Endothelial cell of umbilical vein (primary cell): ENCODE measurements around the gene VANGL2. TPM values are rescaled to one million over a fixed set of nuclear protein-coding genes. Genes with fewer than 3 reads are reported as not detected.

Experiments
- BruUV-seq: library from RNA; stranded (reverse); fragments of 400-500 nt; replicated peaks from 2 replicates; lab custom pipeline; 2021; lab: Mats Ljungman, UMichigan
- CTCF ChIA-PET: fragments of 300-600, 350-600 bp; sonication (Branson Sonifier 250); formaldehyde crosslinking; loops from one replicate; lab custom pipeline; 2021; ENCODE audit warnings: antibody characterized with exemption, inconsistent platforms; lab: Charles Lee
- POLR2A ChIA-PET: fragments of 300-600, 350-600 bp; sonication (Branson Sonifier 250); formaldehyde crosslinking; loops from one replicate; lab custom pipeline; 2021; ENCODE audit warnings: antibody characterized with exemption, inconsistent platforms; lab: Charles Lee
- DNase-seq: peaks from one replicate; pipeline ENCODE4 v3.0.0-alpha.2; 2011; ENCODE audit warnings: low read depth, low spot score
- FAIRE-seq: peaks from 2 replicates; lab custom pipeline; 2011; peaks lifted over from hg19 to GRCh38; lab: Jason Lieb, UNC
- H2AFZ ChIP-seq: 2 replicates; pipeline ENCODE4 v1.6.0; 2012; ENCODE audit warnings: low read depth, low read length, control low read depth, inconsistent platforms
- H3K27ac ChIP-seq: 2 replicates; pipeline ENCODE4 v1.5.1; 2011; ENCODE audit warnings: low read depth, mild to moderate bottlenecking, control low read depth, low read length, moderate library complexity; ENCODE audit not compliant: insufficient read depth
- H3K27me3 ChIP-seq, 2 experiments: 2 replicates each; pipeline versions ENCODE4 v1.6.0 to v1.6.1; 2011; ENCODE audit warnings: low read length in 2 of 2, mixed read lengths in 1 of 2; ENCODE audit not compliant: control insufficient read depth in 2 of 2, insufficient read depth in 2 of 2
- H3K36me3 ChIP-seq, 2 experiments: 2 replicates in 1 of 2; 3 replicates in 1 of 2; pipeline ENCODE4 v1.5.1; 2011; ENCODE audit warnings: low read length in 2 of 2, mild to moderate bottlenecking in 1 of 2, moderate library complexity in 1 of 2; ENCODE audit not compliant: control insufficient read depth in 2 of 2, insufficient read depth in 2 of 2; ENCODE audit errors: extremely low read depth in 1 of 2
- H3K4me1 ChIP-seq: 3 replicates; pipeline ENCODE4 v1.5.1; 2011; ENCODE audit warnings: mild to moderate bottlenecking, low read length; ENCODE audit not compliant: control insufficient read depth, insufficient read depth; ENCODE audit errors: extremely low read depth
- H3K4me2 ChIP-seq: 2 replicates; pipeline ENCODE4 v1.6.1; 2011; ENCODE audit warnings: low read length, control low read depth, mixed read lengths; ENCODE audit not compliant: insufficient read depth
- H3K4me3 ChIP-seq, 3 experiments: fragments of 200-600 bp in 1 of 3; sonication (generic), shearing (Covaris generic) in 1 of 3; replicated peaks in 1 of 3; 2 replicates each; pipeline ENCODE4 v1.5.1; 2011 to 2016; ENCODE audit warnings: control low read depth in 3 of 3, low read length in 3 of 3, mild to moderate bottlenecking in 2 of 3, inconsistent platforms in 1 of 3, low read depth in 1 of 3, moderate library complexity in 1 of 3; ENCODE audit not compliant: insufficient read depth in 1 of 3
- H3K79me2 ChIP-seq: 2 replicates; pipeline ENCODE4 v1.6.0; 2012; ENCODE audit warnings: low read length, inconsistent platforms; ENCODE audit not compliant: control insufficient read depth, insufficient read depth
- H3K9ac ChIP-seq: replicated peaks from 2 replicates; pipeline ENCODE3; 2011; ENCODE audit warnings: low read length, control low read depth; ENCODE audit not compliant: insufficient read depth; ENCODE audit errors: extremely low read depth
- H3K9me1 ChIP-seq: replicated peaks from 3 replicates; pipeline ENCODE4 v1.6.0; 2011; ENCODE audit warnings: mild to moderate bottlenecking, low read length; ENCODE audit not compliant: control insufficient read depth, insufficient read depth; ENCODE audit errors: extremely low read depth
- H3K9me3 ChIP-seq: replicated peaks from 2 replicates; pipeline ENCODE4 v1.5.1; 2012; ENCODE audit warnings: low read length, inconsistent platforms; ENCODE audit not compliant: control insufficient read depth, insufficient read depth
- H4K20me1 ChIP-seq: replicated peaks from 2 replicates; pipeline ENCODE3; 2011; ENCODE audit warnings: mild to moderate bottlenecking, low read length; ENCODE audit not compliant: control insufficient read depth, insufficient read depth; ENCODE audit errors: extremely low read depth
- EZH2 ChIP-seq: IDR thresholded peaks from 2 replicates; pipeline ENCODE4 v1.6.1; 2012; ENCODE audit warnings: borderline replicate concordance, low read depth, mild to moderate bottlenecking, moderate library complexity, low read length, inconsistent platforms; ENCODE audit not compliant: severe bottlenecking
- FOS ChIP-seq: IDR thresholded peaks from 2 replicates; pipeline ENCODE4 v1.6.1; 2011; ENCODE audit warnings: mild to moderate bottlenecking, low read length, moderate library complexity, borderline replicate concordance; ENCODE audit not compliant: insufficient read depth
- GATA2 ChIP-seq: IDR thresholded peaks from 2 replicates; pipeline ENCODE4 v1.7.0; 2011; ENCODE audit warnings: low read depth, mild to moderate bottlenecking, moderate library complexity, mixed read lengths, low read length; ENCODE audit not compliant: insufficient read length, insufficient read depth
- JUN ChIP-seq: IDR thresholded peaks from 2 replicates; pipeline ENCODE4 v1.6.1; 2011; ENCODE audit warnings: borderline replicate concordance, low read depth; ENCODE audit not compliant: insufficient read length, insufficient read depth
- MYC ChIP-seq: IDR thresholded peaks from one replicate; pipeline ENCODE4 v1.6.1; 2011; ENCODE audit warnings: mild to moderate bottlenecking, low read depth, low read length
- POLR2A ChIP-seq: IDR thresholded peaks from 2 replicates; pipeline ENCODE4 v1.6.1; 2012; ENCODE audit warnings: low read depth, mild to moderate bottlenecking, control low read depth, low read length
- POLR2AphosphoS5 ChIP-seq: IDR thresholded peaks from 2 replicates; pipeline ENCODE4 v1.6.1; 2012; ENCODE audit warnings: low read depth, mild to moderate bottlenecking, control low read depth, low read length, moderate library complexity; ENCODE audit not compliant: insufficient read depth
- dilution Hi-C: fragments of 300-500 bp; cut with MboI; formaldehyde crosslinking; loops from one replicate; pipeline ENCODE4 v1.15.0; 2019; ENCODE audit warnings: low sequenced_read_pairs; ENCODE audit not compliant: extremely low pct_ligation_motif_present
- intact Hi-C: fragments of 100-400 bp; cut with micrococcal nuclease; formaldehyde crosslinking; loops from one replicate; pipeline ENCODE4 v1.10.0; 2022
- polyA plus RNA-seq, 4 experiments: library from polyadenylated mRNA; depleted of rRNA in 3 of 4; stranded (reverse) in 3 of 4; unstranded in 1 of 4; fragments of >200 nt; gene quantifications; 2 replicates each; pipeline versions ENCODE4 v1.2.1 to v1.2.3, GENCODE V29; 2011 to 2012; ENCODE audit warnings: missing spikeins in 1 of 4
- total RNA-seq: library from RNA; stranded (reverse); gene quantifications from 2 replicates; pipeline ENCODE4 v1.2.3, GENCODE V29; 2021
- TF ChIP-seq, protein P1 (sequence below): IDR thresholded peaks from 2 replicates; pipeline ENCODE4 v1.6.1; 2011; ENCODE audit not compliant: insufficient read depth, insufficient read length
- TF ChIP-seq, protein P2 (sequence below), 2 donors: IDR thresholded peaks; 1 replicate in 1 of 2; 2 replicates in 1 of 2; pipeline ENCODE4 v1.5.1; 2011; ENCODE audit warnings: low read length in 2 of 2, mild to moderate bottlenecking in 2 of 2, moderate library complexity in 2 of 2, control low read depth in 1 of 2, inconsistent platforms in 1 of 2, low read depth in 1 of 2; ENCODE audit not compliant: insufficient read depth in 1 of 2; ENCODE audit errors: extremely low read depth in 1 of 2

Gene VANGL2
- total and polyA plus RNA-seq, 2 donors (not counting 3 experiments of a cell fraction or from before 2014, with no cell fraction given), result 0.01 TPM; not detected in 1

DNA sequence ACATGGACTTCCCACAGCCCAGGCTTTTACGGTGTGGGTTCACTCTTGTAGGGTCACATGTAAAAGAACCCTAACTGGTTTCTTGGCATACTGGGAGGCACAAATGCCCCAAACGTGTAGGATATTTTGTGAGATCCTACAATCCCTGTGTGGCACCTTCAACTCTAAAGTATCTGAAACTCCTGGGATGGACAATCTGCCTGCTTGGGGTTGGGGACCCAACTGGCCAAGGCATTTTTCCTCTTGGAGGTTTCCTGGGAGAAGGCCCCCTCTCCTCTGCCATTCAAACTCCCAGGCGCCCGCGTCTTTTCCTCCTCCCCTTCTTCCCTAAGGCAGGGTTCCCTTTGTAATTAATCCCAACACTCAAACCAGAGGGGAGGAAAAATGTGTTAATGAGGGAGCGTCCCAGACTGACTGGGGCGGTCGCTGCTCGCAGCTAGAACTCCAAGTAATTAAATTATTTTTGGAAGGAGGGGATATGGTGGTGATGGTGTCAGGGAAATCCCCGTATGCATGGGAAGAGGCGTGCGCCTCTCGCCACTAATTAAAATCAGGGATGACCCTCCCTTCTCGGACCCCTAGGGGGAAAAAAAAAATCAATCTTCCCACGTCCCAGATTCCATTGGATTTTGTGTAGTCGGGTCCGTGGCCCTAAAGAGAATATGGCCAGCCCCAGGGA lies 681 bp upstream of the VANGL2 start:
- Histone ChIP-seq H2AFZ (no peak overlapping the region), H3K4me2 (no peak overlapping the region), H3K79me2 (no peaks in the 10 kb centered on the region), H3K4me1 (peaks cover 13% of the 10 kb centered on the region), H3K9me3 (no peaks in the 10 kb centered on the region), H3K9ac (no peak overlapping the region), H3K36me3 (no peaks in the 10 kb centered on the region), H3K4me3 (no peak overlapping the region), H4K20me1 (no peaks in the 10 kb centered on the region), H3K27ac (no peak overlapping the region), H3K9me1 (no peaks in the 10 kb centered on the region), H3K27me3 (peaks cover 71 to 87% of the 10 kb centered on the region in 2 experiments)
- no peak for DNase-seq
- intact Hi-C loops (no loop called here), dilution Hi-C loops (no loop called here)
- CTCF ChIA-PET, result interaction anchor here (1.1 kb wide), 1 partner anchor 16 kb away, joined by 3 read pairs; no protein-coding TSS in a partner anchor
- POLR2A ChIA-PET, result no interaction called here
- FAIRE-seq, result no peak
- no peak for TF ChIP-seq MYC
- TF ChIP-seq EZH2, result no peak
- TF ChIP-seq FOS, result no peak
- TF ChIP-seq, protein P1, sequence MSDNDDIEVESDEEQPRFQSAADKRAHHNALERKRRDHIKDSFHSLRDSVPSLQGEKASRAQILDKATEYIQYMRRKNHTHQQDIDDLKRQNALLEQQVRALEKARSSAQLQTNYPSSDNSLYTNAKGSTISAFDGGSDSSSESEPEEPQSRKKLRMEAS, result no peak
- no peak for TF ChIP-seq POLR2A
- TF ChIP-seq JUN, result no peak
- TF ChIP-seq POLR2AphosphoS5, result no peak
- TF ChIP-seq, protein P2, sequence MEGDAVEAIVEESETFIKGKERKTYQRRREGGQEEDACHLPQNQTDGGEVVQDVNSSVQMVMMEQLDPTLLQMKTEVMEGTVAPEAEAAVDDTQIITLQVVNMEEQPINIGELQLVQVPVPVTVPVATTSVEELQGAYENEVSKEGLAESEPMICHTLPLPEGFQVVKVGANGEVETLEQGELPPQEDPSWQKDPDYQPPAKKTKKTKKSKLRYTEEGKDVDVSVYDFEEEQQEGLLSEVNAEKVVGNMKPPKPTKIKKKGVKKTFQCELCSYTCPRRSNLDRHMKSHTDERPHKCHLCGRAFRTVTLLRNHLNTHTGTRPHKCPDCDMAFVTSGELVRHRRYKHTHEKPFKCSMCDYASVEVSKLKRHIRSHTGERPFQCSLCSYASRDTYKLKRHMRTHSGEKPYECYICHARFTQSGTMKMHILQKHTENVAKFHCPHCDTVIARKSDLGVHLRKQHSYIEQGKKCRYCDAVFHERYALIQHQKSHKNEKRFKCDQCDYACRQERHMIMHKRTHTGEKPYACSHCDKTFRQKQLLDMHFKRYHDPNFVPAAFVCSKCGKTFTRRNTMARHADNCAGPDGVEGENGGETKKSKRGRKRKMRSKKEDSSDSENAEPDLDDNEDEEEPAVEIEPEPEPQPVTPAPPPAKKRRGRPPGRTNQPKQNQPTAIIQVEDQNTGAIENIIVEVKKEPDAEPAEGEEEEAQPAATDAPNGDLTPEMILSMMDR (IDR thresholded peaks at IDR 0.05; ENCODE audit: extremely low read depth in 1 of 2, insufficient read depth in 1 of 2, low read depth in 1 of 2, low read length in 2 of 2), result no peak
- no peak for TF ChIP-seq GATA2
- no TSS peak for BruUV-seq
